ENCODE measurements around the gene KRT36.

The KRT36 gene

DNA sequence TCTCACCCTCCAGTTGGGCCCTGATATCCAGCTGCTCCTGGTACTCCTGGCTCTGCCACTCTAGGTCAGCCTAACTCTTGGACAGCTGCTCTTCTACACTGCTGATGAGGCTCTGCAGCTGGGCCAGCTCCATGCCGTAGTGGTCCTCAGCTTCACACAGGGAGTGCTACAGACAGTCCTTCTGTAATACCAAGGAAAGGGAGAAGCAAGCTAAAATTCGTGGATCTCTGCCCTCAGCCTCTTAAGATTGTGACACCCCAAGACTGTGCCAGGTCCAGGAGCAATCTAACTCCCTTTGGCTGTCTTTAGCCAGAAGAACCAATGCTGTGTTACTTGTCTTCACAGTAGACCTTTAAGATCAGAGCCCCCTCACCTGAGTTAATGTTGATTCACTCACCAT lies 41.2 kb downstream of the KRT36 start:
- H3K9ac ChIP-seq (ENCODE audit: insufficient read length, low read depth), result no peak overlapping the region
- no peaks in the 10 kb centered on the region for H3K36me3 ChIP-seq (ENCODE audit: insufficient read depth, insufficient read length, low read length)
- no peak overlapping the region for H3K4me3 ChIP-seq (ENCODE audit: insufficient read length, low read depth)
- no peaks in the 10 kb centered on the region for H3K27me3 ChIP-seq (ENCODE audit: insufficient read depth, insufficient read length)
- no peaks in the 10 kb centered on the region for H3K4me1 ChIP-seq (ENCODE audit: insufficient read depth, insufficient read length)
- peaks cover 24% of the 10 kb centered on the region for H3K9me3 ChIP-seq (ENCODE audit: insufficient read depth, low read length)
- TF ChIP-seq ZNF274 (IDR thresholded peaks at IDR 0.05; ENCODE audit: low read depth, low read length) (no peak), YY1 (IDR thresholded peaks at IDR 0.05; ENCODE audit: insufficient read depth, insufficient read length) (no peak), SUZ12 (IDR thresholded peaks at IDR 0.05; ENCODE audit: extremely low read depth, insufficient read depth, insufficient read length) (no peak)
- no peak for DNase-seq (ENCODE audit: low read depth, low spot score)

DNA sequence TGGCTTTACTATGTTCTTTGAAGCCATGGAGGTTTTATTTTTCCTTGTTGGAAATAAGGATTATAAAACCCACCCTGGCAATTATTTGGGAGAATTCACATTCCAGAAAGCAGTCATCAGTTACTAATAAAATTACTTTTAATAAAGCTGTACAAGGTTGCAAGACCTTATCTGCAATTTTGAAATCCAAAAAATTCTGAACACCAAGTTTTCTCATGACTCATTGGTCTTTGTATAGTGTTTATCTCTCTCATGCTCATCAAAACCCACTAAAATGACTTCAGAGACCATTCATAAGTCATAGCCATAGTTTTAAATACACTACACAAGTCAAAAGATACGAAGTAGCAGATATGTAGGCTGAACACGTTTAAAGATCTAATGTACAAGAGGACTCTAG lies 42.9 kb downstream of the KRT36 start:
- Histone ChIP-seq H3K9ac (ENCODE audit: insufficient read length, low read depth) (no peak overlapping the region), H3K4me3 (ENCODE audit: insufficient read length, low read depth) (no peak overlapping the region), H3K36me3 (ENCODE audit: insufficient read depth, insufficient read length, low read length) (no peaks in the 10 kb centered on the region), H3K9me3 (ENCODE audit: insufficient read depth, low read length) (peaks cover 14% of the 10 kb centered on the region), H3K4me1 (ENCODE audit: insufficient read depth, insufficient read length) (peaks cover 2% of the 10 kb centered on the region), H3K27me3 (ENCODE audit: insufficient read depth, insufficient read length) (no peaks in the 10 kb centered on the region)
- no peak for DNase-seq (ENCODE audit: low read depth, low spot score)
- TF ChIP-seq ZNF274 (IDR thresholded peaks at IDR 0.05; ENCODE audit: low read depth, low read length) (no peak), YY1 (IDR thresholded peaks at IDR 0.05; ENCODE audit: insufficient read depth, insufficient read length) (no peak), SUZ12 (IDR thresholded peaks at IDR 0.05; ENCODE audit: extremely low read depth, insufficient read depth, insufficient read length) (no peak)

DNA sequence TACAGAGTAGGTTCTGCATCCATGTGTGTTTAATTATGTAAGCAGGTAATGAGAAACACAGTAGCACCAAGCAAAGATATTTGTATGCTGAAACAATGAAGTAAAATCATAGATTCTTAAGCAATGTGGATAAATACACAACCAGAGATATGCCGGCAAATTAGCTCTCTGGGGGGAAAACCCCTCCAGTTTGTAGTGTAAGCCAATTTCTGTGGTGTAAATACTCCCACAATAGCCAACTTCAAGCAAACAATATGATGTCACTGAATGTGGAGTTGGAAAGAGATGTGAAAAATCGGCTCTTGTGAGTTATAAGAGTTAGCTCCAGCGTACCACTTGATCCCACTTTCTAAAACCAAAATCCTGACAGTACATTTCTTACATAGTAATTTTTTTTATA lies 45.1 kb downstream of the KRT36 start:
- Histone ChIP-seq H3K9me3 (ENCODE audit: insufficient read depth, low read length) (peaks cover 17% of the 10 kb centered on the region; the same call in 1 of the 2 replicates), H3K4me1 (ENCODE audit: insufficient read depth, insufficient read length) (peaks cover 2% of the 10 kb centered on the region), H3K36me3 (ENCODE audit: insufficient read depth, insufficient read length, low read length) (no peaks in the 10 kb centered on the region), H3K27me3 (ENCODE audit: insufficient read depth, insufficient read length) (no peaks in the 10 kb centered on the region), H3K9ac (ENCODE audit: insufficient read length, low read depth) (no peak overlapping the region), H3K4me3 (ENCODE audit: insufficient read length, low read depth) (no peak overlapping the region)
- TF ChIP-seq YY1 (IDR thresholded peaks at IDR 0.05; ENCODE audit: insufficient read depth, insufficient read length), result no peak
- TF ChIP-seq SUZ12 (IDR thresholded peaks at IDR 0.05; ENCODE audit: extremely low read depth, insufficient read depth, insufficient read length), result no peak
- no peak for TF ChIP-seq ZNF274 (IDR thresholded peaks at IDR 0.05; ENCODE audit: low read depth, low read length)
- DNase-seq (ENCODE audit: low read depth, low spot score), result no peak

- no peak overlapping the region for H3K4me3 ChIP-seq (ENCODE audit: insufficient read length, low read depth)
- H3K36me3 ChIP-seq (ENCODE audit: insufficient read depth, insufficient read length, low read length), result no peaks in the 10 kb centered on the region
- H3K4me1 ChIP-seq (ENCODE audit: insufficient read depth, insufficient read length), result peaks cover 2% of the 10 kb centered on the region
- no peaks in the 10 kb centered on the region for H3K27me3 ChIP-seq (ENCODE audit: insufficient read depth, insufficient read length)
- H3K9me3 ChIP-seq (ENCODE audit: insufficient read depth, low read length), result peaks cover 17% of the 10 kb centered on the region; the same call in 1 of the 2 replicates
- no peak overlapping the region for H3K9ac ChIP-seq (ENCODE audit: insufficient read length, low read depth)
- no peak for DNase-seq (ENCODE audit: low read depth, low spot score)
- TF ChIP-seq ZNF274 (IDR thresholded peaks at IDR 0.05; ENCODE audit: low read depth, low read length), result no peak
- no peak for TF ChIP-seq YY1 (IDR thresholded peaks at IDR 0.05; ENCODE audit: insufficient read depth, insufficient read length)
- TF ChIP-seq SUZ12 (IDR thresholded peaks at IDR 0.05; ENCODE audit: extremely low read depth, insufficient read depth, insufficient read length), result no peak
Measured at GRCh38 chr17:41444186-41444585, 45.5 kb downstream of the KRT36 start.

DNA sequence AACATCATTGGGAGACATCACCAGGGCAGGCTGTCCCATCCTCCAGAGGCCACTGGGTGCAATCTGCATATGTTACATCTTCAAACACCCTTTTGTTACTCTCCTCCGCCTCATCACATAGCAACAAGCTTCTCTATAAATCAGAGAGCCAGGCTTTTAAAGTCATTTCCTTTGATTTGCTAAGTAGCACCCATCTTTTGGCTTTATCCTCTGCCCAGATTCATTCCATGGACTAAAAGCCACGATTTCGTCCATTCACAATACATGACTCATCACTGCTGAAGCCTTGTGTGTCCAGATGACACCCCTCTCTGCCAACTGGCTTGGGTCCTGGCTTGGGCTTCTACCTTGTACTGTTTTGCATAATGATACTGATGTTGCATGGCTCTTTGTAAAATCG lies 47.0 kb downstream of the KRT36 start:
- H3K4me1 ChIP-seq (ENCODE audit: insufficient read depth, insufficient read length), result peaks cover 2% of the 10 kb centered on the region
- H3K9me3 ChIP-seq (ENCODE audit: insufficient read depth, low read length), result peaks cover 17% of the 10 kb centered on the region; the same call in 1 of the 2 replicates
- no peaks in the 10 kb centered on the region for H3K27me3 ChIP-seq (ENCODE audit: insufficient read depth, insufficient read length)
- TF ChIP-seq YY1 (IDR thresholded peaks at IDR 0.05; ENCODE audit: insufficient read depth, insufficient read length), result no peak
- TF ChIP-seq SUZ12 (IDR thresholded peaks at IDR 0.05; ENCODE audit: extremely low read depth, insufficient read depth, insufficient read length), result no peak
- TF ChIP-seq ZNF274 (IDR thresholded peaks at IDR 0.05; ENCODE audit: low read depth, low read length), result no peak
- H3K9ac ChIP-seq (ENCODE audit: insufficient read length, low read depth), result no peak overlapping the region
- H3K36me3 ChIP-seq (ENCODE audit: insufficient read depth, insufficient read length, low read length), result no peaks in the 10 kb centered on the region
- no peak overlapping the region for H3K4me3 ChIP-seq (ENCODE audit: insufficient read length, low read depth)
- peak; percentile 33 for DNase-seq (ENCODE audit: low read depth, low spot score)

GRCh38 chr17:41440531-41441033 lies 49.1 kb downstream of the KRT36 start, which contains the start of gene KRT38:
KRT38 (minus strand) TSS chr17:41440983; CDS start chr17:41440921, 62 bp downstream.
- peaks cover 2% of the 10 kb centered on the region for H3K4me1 ChIP-seq (ENCODE audit: insufficient read depth, insufficient read length)
- no peak within 1 kb of the TSS for H3K4me3 ChIP-seq (ENCODE audit: insufficient read length, low read depth)
- TF ChIP-seq YY1 (IDR thresholded peaks at IDR 0.05; ENCODE audit: insufficient read depth, insufficient read length), result no peak

GRCh38 chr17:41439375-41439774 lies 50.3 kb downstream of the KRT36 start:
- Histone ChIP-seq H3K9me3 (ENCODE audit: insufficient read depth, low read length) (peaks cover 17% of the 10 kb centered on the region; the same call in 1 of the 2 replicates), H3K9ac (ENCODE audit: insufficient read length, low read depth) (no peak overlapping the region), H3K36me3 (ENCODE audit: insufficient read depth, insufficient read length, low read length) (no peaks in the 10 kb centered on the region), H3K27me3 (ENCODE audit: insufficient read depth, insufficient read length) (no peaks in the 10 kb centered on the region), H3K4me3 (ENCODE audit: insufficient read length, low read depth) (no peak overlapping the region), H3K4me1 (ENCODE audit: insufficient read depth, insufficient read length) (peaks cover 2% of the 10 kb centered on the region)
- no peak for TF ChIP-seq YY1 (IDR thresholded peaks at IDR 0.05; ENCODE audit: insufficient read depth, insufficient read length)
- no peak for TF ChIP-seq ZNF274 (IDR thresholded peaks at IDR 0.05; ENCODE audit: low read depth, low read length)
- no peak for TF ChIP-seq SUZ12 (IDR thresholded peaks at IDR 0.05; ENCODE audit: extremely low read depth, insufficient read depth, insufficient read length)
- DNase-seq (ENCODE audit: low read depth, low spot score), result no peak

More at GRCh38 chr17:41440531-41441033, 49.1 kb downstream of the KRT36 start, which contains the start of gene KRT38:
- H3K9me3 ChIP-seq (ENCODE audit: insufficient read depth, low read length), result peaks cover 17% of the 10 kb centered on the region; the same call in 1 of the 2 replicates
- H3K9ac ChIP-seq (ENCODE audit: insufficient read length, low read depth), result no peak within 1 kb of the TSS
- no peaks in the 10 kb centered on the region for H3K36me3 ChIP-seq (ENCODE audit: insufficient read depth, insufficient read length, low read length)
- DNase-seq (ENCODE audit: low read depth, low spot score), result no peak
- no peaks in the 10 kb centered on the region for H3K27me3 ChIP-seq (ENCODE audit: insufficient read depth, insufficient read length)

All from NT2/D1 (cell line).